Activated T-cell treated with anti-CD3 and anti-CD28 coated beads for 24 hours (primary cell): ENCODE results near the gene TFDP1.

Experiments
- DNase-seq: peaks from one replicate; pipeline ENCODE4 v3.0.0-alpha.2; 2020; ENCODE audit warnings: low read depth

The TFDP1 gene

GRCh38 chr13:113598081-113598410, 13.5 kb downstream of the TFDP1 start:
- no peak for DNase-seq

GRCh38 chr13:113598481-113598880, 13.9 kb downstream of the TFDP1 start:
- no peak for DNase-seq

- DNase-seq: no peak
Measured at GRCh38 chr13:113599391-113599790, 14.8 kb downstream of the TFDP1 start.

GRCh38 chr13:113601166-113602070, 16.9 kb downstream of the TFDP1 start:
- no peak for DNase-seq

GRCh38 chr13:113602291-113602988, 17.9 kb downstream of the TFDP1 start:
- DNase-seq: no peak

- DNase-seq: no peak
Measured at GRCh38 chr13:113603116-113603710, 18.7 kb downstream of the TFDP1 start.

GRCh38 chr13:113604186-113604585, 19.6 kb downstream of the TFDP1 start:
- no peak for DNase-seq

- no peak for DNase-seq
Measured at GRCh38 chr13:113605461-113605860, 20.9 kb downstream of the TFDP1 start.

GRCh38 chr13:113605866-113606438, 21.4 kb downstream of the TFDP1 start:
- DNase-seq: no peak

- DNase-seq: no peak
Measured at GRCh38 chr13:113607056-113607888, 22.7 kb downstream of the TFDP1 start.

GRCh38 chr13:113607889-113608635, 23.5 kb downstream of the TFDP1 start:
- DNase-seq: no peak

GRCh38 chr13:113608967-113609533, 24.5 kb downstream of the TFDP1 start:
- no peak for DNase-seq

GRCh38 chr13:113609616-113610015, 25.1 kb downstream of the TFDP1 start:
- no peak for DNase-seq

GRCh38 chr13:113610266-113610665, 25.7 kb downstream of the TFDP1 start:
- DNase-seq: no peak

GRCh38 chr13:113611996-113612395, 27.4 kb downstream of the TFDP1 start:
- no peak for DNase-seq

GRCh38 chr13:113612607-113613006, 28.1 kb downstream of the TFDP1 start:
- DNase-seq: no peak

- no peak for DNase-seq
Measured at GRCh38 chr13:113613789-113614379, 29.3 kb downstream of the TFDP1 start.

GRCh38 chr13:113616281-113616906, 31.8 kb downstream of the TFDP1 start:
- no peak for DNase-seq

GRCh38 chr13:113616991-113617749, 32.6 kb downstream of the TFDP1 start:
- no peak for DNase-seq
